HG03135 (cell line): ENCODE results near the gene RBM23.
"Not testable (repeated sequence)": the region's sequence is repeated elsewhere in the genome, so short reads cannot be mapped to it uniquely, and the experiment has no call there.

Source experiments
- ATAC-seq: cut with Tn5 transposase; IDR thresholded peaks from one replicate; pipeline ENCODE4 v1.9.1; 2021; ENCODE audit warnings: mild to moderate bottlenecking, moderate library complexity; ENCODE audit not compliant: unreplicated experiment

The RBM23 gene

DNA sequence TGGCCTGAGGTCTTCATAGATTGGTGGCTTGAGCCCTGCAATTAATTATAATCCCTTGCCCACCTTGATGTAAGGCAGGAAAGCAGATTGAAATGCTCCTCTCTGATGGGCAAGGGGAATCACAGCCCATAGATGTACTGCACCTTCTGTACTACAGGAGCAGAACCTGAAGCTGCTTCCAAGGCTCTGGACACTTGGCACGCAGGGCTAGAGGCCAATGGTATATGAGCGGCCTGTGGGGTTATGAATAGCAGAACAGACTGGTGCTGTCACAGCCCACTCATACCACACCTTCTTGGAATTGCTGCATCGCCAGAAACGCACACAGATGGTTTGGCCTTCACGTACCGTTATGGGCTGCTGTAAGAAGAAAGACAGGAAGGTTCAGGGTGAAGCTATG is 1.7 kb upstream of the RBM23 start:
- ATAC-seq: no peak

- ATAC-seq: no peak
These were observed 612 bp upstream of the RBM23 start for GRCh38 chr14:22919601-22919921.

DNA sequence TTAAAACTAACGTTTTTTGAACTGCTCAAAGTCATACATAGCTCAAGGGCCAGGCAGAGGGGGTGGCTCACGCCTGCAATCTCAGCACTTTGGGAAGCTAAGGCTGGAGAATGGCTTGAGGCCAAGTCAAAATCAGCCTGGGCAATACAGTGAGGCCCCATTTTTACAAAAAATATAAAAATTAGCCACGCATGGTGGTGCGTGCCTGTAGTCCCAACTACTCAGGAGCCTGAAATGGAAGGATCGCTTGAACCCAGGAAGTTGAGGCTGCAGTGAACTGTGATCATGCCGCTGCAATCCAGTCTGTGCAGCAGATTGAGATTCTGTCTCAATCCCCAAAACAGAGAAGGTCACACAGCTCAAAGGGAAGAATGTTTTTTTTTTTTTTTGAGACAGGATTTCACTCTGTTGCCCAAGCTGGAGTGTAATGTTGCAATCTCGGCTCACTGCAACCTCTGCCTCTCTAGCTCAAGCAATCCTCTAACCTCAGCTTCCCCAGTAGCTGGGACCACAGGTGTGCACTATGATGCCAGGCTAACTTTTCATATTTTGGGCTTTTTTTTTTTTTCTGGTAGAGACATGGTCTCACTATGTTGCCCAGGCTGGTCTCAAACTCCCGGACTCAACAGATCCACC is 2.9 kb downstream of the RBM23 start:
- ATAC-seq: no peak

- ATAC-seq: not testable (repeated sequence)
These were observed 4.1 kb downstream of the RBM23 start for GRCh38 chr14:22914836-22915235.

- no peak for ATAC-seq
These were observed 8.0 kb downstream of the RBM23 start for GRCh38 chr14:22910916-22911315.

- ATAC-seq: no peak
These were observed 10.3 kb downstream of the RBM23 start for GRCh38 chr14:22908601-22909000.

GRCh38 chr14:22907429-22907828 is 11.5 kb downstream of the RBM23 start:
- ATAC-seq: no peak

DNA sequence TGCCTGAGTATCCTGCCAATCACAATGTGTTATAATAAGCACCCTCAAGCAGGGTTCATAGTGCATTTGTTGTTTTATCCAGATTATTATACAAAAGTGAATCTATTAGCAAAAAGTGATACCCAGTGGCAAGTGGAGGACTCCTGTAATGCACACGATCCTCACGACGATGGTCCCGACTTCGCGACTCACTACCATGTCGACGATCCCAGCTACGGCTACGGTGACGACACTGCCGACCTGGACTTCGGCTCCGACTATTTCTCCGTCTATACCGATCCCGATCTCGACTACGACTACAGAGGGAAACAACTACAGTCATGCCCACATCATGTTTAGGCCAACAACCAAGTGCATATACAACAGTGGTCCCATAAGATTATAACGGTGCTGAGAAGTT is 12.9 kb downstream of the RBM23 start:
- ATAC-seq: no peak

DNA sequence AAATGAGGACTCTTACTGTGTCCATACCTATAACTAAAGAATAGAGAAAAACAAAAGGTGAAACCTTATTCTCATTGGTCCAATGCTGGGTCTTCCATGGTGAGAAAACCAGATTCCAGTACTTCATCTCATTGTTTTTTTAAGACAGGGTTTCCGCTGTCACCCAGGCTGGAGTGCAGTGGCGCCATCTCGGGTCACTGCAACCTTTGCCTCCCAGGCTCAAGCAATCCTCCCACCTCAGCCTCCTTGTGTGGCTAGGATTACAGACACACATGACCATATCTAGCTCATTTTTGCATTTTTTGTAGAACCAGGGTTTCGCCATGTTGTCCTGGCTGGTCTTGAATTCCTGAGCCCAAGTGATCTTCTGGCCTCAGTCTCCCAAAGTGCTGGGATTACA is 13.3 kb downstream of the RBM23 start:
- no peak for ATAC-seq

DNA sequence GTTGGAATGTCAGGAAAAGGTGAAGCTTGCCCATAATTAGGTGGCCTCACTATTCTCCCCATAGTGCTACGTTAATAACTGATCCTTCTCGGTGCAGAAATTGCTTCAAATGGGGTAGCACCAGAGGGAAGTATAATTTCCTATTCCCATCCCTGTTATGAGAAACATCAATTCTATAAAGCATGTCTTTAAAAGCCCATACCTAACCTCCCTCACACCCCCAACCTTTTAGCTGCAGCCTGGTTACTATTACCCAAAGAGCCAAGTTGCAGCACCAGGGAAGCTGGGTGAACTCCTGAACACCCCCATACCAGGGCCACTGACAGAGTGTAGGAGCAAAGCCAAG is 15.2 kb downstream of the RBM23 start:
- no peak for ATAC-seq

- no peak for ATAC-seq
These were observed 17.1 kb downstream of the RBM23 start for GRCh38 chr14:22901799-22902198.

DNA sequence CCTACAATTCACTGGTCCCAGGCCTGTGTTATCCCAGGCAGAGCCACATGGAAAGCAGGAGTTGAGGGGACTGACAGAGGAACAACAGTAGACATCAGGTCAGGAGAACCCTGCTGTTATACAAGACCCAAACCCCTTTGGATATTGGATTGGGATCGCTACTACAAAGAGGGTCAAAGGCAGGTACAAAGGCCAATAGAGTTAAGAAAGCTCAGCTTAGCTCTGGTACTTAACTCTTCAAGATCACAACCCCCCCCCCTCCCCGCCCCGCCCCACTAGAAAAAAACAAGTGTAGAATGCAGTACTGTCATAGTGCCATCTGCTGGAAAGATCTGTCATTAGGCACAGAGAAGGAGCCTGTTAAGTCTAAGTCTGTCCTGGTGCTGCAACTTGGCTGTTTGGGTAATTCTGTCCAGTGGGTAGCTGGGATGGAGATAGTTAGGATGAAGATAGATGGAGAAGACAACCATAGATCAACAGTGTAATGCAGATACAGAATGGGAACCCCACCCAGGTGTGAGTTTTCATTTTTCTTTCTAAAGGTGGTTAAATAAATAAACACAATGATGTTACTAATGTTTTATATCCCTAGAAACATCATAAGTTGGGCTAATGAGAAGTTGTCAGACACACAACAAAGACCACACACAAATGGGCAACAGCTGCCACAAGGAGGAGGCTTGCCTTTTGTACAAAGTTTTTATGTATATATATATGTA is 18.7 kb downstream of the RBM23 start:
- no peak for ATAC-seq

DNA sequence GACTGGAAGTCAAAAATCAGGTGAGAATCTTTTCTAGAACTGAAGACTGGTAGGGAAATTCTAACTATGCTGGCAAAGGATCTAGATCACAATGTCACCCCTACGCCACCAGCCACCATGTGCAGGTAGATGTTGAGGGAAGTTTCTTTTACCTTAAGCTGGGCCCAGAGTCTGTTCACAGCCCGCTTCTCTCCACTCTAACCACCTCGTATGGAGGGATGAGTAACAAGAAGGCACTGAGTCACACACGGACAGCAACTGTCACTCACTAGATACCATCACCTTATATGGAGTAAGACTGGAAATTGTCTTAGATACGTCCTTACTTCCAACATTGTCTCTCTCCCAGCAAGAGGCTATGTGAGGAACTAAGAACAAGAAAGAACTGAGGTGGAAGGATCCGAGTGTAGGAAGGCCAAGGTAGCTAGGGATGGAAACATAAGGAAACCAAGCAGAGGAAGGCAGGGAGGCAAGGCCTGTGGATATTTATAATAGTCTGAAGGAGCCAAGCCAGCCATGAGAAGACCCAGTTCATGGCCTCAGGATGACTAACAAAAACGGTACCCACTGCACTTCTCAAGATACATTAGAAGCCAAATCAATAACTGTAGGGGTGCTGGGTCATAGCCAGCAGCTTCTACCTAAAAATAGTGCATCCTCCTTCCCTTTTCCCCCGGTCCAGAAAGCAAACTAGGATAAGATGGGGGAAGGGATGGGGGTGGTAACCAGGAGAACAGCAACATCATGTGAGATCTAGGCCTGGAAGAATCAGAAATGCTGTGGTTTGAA is 20.5 kb downstream of the RBM23 start:
- no peak for ATAC-seq

DNA sequence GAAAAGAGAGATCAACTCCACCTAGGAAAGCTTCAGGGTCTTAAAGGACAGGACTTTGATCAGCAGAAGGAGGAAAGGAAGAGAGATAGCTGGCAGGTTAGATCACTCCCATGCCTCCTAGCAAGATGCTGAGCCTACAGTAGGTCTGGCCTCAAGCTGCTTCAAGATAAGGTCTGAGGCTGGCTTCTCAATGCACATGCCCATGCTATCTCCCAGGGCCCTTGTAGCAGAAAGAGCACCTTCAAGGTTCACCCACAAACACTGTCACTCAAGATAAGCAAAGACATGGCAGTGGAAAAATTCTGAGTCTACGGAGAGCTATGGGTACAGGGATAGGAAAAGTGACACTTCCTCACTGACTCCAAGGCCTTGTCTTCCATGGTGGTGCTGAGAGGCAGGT is 21.6 kb downstream of the RBM23 start:
- ATAC-seq: no peak

DNA sequence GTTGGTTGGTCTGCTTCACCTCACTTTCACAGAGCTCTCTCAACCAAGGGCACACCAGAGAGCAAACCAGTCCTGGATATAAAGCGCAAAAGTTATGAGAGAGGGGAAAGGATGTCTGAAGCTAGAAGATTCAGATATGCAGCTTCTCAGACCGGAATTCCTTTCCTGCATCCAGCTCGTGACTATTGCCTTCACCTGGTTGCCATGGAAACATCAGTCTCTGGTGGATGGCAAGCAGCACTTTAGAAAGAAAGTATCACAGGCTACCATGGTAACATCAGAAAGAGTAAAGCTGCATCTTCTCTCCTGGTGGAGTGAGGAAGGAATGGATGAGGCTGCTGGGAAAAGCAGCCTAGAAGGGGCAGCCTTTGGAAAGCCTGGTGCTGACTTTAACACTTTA is 22.2 kb downstream of the RBM23 start:
- no peak for ATAC-seq

DNA sequence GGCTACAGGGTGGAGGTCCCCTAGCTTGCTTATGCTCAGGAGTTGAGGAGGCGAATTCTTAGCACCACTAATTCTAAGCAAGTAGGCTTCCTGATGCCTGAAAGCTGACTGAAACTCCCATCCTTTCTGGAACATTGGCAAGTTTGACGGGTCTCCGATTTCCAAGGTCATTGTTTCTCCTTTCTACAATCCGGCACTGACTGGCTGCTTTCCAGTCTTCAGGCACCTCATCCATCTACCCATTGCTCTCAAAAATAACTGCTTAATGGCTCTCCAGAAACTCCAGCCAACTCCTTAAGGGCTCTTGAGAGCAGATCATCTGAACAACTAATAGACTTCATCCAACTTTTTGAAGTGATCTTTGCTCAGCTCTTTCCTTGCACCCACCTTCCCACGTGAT is 22.6 kb downstream of the RBM23 start:
- ATAC-seq: no peak

DNA sequence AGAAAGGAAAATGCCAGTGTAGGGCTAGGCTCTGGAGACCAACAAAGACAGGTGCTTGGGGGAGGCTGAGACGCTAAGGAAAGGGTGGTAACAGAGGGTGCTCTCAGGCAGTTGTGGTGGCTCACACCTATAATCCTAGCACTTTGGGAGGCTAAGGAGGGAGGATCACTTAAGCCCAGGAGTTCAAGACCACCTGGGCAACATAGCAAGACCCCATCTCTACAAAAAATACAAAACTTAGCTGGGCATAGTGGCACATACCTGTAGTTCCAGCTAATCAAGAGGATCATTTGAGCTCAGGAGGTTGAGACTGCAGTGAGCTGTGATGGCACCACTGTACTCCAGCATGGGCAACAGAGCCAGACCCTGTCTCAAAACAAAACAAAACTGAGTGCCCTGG is 23.5 kb downstream of the RBM23 start:
- ATAC-seq: no peak

DNA sequence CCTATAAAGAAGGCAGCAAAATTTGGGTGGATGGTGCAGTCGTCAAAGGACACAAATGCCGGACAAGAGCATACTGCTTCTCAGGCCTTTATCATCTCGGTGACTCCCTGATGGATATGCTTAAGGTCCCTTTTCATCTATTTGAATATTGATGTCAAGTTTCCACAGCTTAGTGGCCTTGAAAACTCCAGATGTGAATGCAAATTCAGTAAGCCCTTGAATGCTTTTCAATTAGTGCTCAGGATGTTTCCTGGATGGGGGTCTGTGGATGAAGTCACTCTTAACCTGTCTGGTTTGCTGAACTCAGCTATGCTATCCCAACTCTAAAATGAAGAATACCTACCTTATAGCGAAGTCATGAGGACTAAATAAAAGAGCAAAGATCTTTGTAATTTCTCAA is 25.2 kb downstream of the RBM23 start:
- no peak for ATAC-seq

- no peak for ATAC-seq
These were observed 26.5 kb downstream of the RBM23 start for GRCh38 chr14:22892488-22892887.

DNA sequence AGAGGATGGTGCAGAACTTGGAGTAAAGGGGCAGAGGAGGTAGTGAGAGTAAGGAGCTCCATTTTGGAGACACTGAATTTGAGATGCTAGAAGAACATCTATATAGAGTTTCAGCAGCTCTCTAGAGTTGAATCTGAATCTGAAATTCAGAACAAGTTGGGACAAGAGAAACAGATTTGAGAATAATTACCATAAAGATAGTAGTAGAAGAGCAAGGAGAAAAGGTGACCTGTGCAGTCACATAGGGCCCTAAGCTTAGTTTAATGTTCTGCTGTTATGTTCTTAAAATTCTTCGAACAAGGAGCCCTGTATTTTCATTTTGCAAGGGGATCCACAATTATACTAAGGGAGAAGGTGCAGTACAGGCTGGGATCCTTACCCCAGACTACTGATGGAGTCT is 28.5 kb downstream of the RBM23 start:
- ATAC-seq: no peak

DNA sequence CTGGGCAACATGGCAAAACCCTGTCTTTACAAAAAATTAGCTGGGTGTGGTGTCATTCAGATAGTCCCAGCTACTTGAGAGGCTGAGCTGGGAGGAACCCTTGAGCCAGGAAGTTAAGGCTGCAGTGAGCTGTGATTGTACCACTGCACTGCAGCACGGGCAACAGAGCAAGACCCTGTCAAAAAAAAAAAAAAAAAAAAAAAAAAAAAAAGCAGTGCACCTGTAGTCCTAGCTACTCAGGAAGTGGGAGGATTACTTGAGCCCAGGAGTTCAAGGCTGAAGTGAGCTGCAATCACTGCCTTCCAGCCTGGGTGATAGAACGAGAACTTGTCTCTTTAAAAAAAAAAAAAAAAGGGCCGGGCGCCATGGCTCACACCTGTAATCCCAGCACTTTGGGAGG is 30.3 kb downstream of the RBM23 start:
- ATAC-seq: no peak

GRCh38 chr14:22887990-22888378 is 31.0 kb downstream of the RBM23 start:
- ATAC-seq: peak; percentile 44
